ENCODE data around the gene RNGTT.

DNA sequence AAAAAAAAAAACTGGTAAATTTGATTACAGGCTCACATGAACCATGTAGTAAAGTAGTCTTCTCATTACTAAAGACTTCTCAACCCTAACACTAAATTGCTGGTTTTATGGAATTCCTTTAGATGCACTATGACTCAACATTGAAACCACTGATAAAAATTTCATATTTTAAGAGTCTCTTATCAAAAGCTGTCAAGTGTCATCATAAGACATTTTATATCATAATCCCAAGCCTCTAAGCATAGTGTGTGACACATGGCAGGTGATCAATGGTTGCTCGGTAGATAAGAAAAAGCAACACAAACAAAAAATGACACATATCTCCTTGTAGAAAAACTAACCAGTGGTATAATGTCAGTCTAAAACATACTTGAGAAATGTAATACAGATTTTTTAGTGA, 258.4 kb downstream of the RNGTT start:
- TF ChIP-seq, protein P1, sequence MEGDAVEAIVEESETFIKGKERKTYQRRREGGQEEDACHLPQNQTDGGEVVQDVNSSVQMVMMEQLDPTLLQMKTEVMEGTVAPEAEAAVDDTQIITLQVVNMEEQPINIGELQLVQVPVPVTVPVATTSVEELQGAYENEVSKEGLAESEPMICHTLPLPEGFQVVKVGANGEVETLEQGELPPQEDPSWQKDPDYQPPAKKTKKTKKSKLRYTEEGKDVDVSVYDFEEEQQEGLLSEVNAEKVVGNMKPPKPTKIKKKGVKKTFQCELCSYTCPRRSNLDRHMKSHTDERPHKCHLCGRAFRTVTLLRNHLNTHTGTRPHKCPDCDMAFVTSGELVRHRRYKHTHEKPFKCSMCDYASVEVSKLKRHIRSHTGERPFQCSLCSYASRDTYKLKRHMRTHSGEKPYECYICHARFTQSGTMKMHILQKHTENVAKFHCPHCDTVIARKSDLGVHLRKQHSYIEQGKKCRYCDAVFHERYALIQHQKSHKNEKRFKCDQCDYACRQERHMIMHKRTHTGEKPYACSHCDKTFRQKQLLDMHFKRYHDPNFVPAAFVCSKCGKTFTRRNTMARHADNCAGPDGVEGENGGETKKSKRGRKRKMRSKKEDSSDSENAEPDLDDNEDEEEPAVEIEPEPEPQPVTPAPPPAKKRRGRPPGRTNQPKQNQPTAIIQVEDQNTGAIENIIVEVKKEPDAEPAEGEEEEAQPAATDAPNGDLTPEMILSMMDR (IDR thresholded peaks at IDR 0.05), result no peak
- TF ChIP-seq EP300 (IDR thresholded peaks at IDR 0.05), result no peak
